LoVo (cell line): ENCODE data around the gene TCL1A.
"Not testable (repeated sequence)": the region's sequence is repeated elsewhere in the genome, so short reads cannot be mapped to it uniquely, and the experiment has no call there.

Experiments used
- DNase-seq: peaks from one replicate; pipeline ENCODE4 v3.0.0-alpha.2; 2016; ENCODE audit warnings: low spot score

The TCL1A gene

DNA sequence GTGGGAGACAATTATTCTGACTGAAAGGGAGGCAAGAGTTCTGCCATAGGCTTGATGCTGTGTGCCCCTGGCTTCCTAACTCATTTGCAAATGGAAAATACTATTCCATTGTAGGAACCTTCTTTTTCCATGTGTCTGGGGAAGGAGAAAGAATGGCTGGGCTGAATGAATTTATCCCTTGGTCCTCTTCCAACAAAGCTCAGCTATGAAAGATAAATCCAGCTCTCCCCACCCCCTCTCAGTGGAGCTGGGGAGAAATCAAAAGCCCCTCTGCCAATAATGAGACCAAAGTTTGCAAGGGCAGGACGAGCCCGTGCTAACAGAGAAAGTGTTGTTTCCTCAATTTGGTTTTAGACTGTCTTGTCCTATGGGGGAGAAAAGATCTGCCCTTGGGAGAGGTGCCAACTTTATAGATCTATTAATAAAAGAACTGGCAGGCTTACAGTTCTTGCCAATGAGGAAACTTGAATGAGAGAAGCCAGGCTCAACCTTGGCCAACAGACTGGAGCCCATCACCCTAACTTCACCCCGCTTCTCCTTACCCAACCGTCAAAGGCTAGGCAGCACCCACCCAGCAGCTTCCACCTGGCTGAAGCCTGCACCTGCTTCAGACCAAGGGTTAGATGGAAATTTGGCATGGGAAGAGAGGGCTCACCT is 36.6 kb downstream of the TCL1A start:
- no peak for DNase-seq

DNA sequence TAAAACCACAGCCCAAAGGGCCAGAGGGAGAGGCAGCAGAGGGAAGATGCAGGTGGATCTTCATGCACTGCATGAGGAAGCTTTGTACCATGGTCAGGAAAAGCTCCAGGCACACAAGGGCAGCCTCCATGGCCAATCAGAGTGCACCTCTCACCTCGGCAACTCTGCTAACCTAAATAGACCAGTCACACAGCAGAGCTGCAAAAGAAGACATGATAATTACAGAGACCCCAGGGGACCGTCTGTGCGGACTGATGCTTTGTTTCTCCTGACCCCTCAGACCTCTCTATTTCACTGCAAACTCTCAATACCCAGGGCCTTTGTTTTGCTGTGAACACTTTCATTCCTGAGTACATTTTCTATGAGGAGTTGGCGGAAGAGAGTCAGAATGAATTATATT is 38.4 kb downstream of the TCL1A start:
- DNase-seq: no peak

DNA sequence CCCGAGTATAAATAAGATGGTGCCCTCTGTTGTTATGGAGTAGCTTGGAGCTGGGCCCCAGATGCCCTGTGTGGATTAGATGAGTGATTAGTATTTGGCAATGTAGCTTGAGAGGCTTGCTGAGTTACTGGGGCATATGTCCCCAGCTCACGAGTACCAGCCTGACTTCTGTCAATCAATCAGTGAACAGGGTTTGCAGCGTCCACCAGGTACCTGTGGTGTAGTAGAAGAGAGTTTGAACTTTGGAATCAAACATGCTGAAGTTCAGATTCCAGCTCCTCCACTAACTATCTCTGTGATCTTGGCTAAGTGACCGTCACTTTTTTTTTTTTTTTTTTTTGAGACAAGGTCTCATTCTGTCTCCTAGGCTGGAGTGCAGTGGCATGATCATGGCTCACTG is 39.3 kb downstream of the TCL1A start:
- no peak for DNase-seq

DNA sequence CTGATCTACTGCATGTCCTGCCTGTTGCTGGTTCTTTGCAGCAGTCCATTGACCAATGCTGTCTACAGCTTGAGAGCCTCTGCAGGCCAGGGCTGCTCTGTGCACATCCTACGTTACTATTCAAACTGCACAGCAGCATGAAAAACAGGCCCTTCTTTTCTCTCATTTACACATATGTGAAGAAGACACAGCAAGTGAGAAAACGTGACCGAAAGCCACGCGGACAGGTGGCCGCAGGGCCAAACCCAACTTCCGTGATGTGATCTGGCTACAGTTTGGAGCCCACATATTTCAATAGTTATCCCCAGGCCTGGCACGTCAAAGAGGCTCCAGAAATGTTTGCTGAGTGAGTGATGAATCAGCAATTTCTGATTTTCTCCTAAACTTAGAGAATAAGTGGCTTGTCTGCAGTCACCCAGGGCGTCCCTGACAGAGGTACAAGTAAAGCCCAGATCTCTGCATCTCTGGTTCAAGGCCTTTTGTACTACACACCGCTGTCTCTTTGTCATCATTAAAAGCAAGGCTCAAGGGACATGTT is 45.6 kb downstream of the TCL1A start:
- DNase-seq: no peak

DNA sequence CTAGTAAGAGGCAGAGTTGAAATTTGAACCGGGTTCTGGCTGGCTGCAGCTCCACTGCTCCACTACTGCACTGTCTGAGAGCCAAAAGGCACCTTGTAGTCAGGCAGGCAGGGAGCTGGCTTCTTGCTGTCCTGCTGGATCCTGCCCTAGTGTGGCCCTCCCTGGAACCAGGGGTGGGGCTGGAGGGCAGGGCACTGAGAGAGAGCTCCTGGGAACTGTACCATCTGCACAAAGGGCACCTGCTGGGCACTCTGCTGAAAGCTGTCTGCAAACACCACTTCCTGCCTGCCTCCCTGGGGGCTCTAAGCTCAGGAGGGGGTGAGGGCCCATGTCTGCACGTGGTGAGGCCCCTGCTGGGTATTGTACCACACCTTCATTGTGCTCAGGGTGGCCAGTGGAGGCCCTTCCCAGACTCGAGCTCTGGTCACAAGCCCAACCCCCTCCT is 46.7 kb downstream of the TCL1A start:
- no peak for DNase-seq

DNA sequence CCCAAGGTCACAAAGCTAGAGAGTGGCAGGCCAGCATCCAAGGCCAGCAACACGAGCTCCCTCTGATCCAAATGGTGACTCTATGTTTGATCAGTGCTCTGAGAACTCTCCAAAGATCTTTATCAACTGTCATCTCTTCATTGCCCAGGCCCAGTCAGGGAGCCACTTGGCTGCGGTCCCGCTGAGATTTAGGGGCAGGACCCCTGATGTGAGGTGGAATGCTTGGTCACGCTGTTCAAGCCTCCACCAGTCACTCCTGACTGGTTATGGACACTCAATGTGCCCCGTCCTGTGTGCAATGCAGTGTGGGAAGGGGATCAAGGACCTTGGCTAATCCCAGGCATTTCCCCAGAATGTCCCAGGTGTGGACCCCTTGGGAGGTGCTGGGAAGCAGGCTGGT is 47.5 kb downstream of the TCL1A start:
- DNase-seq: no peak

DNA sequence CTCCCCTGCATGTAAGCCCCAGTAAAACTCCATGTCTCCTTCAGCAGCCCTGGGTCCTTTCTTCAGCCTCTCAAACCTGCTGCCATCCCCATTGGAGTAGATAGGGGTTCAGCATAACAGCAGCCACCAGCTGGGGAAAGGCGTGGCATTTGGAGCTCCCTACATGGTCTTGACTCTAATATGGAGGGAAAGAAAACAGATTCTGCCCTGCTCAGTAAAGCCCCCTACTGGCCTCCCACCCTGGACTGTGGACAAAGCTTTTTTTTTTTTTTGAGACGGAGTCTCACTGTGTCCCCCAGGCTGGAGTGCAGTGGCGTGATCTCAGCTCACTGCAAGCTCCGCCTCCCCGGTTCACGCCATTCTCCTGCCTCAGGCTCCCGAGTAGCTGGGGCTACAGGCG is 48.4 kb downstream of the TCL1A start:
- not testable (repeated sequence) for DNase-seq

DNA sequence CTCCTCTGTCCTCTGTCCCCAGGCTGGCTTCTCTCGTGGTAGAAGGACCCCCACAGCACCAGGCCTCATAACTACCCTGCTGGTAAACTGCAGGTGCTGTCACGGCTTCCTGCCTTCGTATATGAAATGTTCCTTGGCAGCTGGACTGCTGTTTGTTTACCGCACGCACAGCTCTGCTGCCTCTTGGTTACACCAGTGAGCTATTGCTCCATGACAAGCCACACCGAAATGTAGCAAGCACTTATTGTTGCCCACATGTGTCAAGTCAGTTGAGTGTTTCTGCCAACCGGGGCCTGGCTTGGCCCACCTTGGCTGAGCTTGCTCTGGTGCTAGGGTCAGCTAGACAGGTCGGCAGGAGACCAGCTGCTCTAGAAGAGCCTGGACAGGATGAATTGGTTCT is 49.4 kb downstream of the TCL1A start:
- no peak for DNase-seq

DNA sequence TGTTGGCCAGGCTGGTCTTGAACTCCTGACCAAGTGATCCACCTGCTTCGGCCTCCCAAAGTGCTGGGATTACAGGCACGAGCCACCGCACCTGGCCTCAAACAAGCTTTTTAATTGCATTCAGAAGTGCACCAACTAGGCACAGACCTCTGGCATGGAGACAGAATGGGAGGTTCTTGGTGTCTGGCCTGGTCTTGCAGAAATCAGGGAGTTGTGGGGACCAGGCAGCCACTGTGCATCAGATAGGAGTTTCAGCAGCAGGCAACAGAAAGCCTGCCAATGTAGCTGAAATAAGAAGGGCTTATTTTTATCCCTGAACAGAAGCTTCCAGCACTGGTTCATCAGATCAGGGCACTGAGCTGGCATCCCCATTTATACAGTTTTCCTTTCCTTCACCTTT is 49.9 kb downstream of the TCL1A start:
- no peak for DNase-seq

DNA sequence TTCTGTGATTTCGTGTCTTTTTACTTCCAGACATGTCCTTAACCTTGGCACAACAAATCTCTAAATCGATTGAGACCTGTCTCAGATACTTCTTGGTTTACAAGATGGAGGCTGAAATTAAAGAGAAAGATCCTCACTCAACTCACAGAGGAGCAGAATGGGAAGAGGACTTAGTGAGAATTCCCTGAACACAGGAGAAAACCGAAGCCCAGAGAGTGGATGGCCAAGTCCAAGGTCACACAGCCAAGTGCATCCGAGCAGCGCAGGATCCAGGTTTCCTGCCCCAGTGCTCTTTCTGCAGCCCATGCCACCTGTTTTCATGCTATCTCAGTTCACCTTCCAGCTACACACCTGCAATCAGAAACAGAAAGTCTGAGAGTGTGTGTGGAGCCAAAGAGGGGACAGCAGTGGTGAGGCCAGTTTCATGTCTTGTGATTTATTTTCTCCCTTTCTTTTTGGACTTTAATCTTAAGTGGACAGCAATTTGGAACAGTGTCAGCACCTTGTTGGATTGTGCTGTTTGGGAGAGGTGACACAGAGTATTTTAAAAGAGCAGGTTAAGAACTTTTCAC is 50.6 kb downstream of the TCL1A start:
- no peak for DNase-seq

DNA sequence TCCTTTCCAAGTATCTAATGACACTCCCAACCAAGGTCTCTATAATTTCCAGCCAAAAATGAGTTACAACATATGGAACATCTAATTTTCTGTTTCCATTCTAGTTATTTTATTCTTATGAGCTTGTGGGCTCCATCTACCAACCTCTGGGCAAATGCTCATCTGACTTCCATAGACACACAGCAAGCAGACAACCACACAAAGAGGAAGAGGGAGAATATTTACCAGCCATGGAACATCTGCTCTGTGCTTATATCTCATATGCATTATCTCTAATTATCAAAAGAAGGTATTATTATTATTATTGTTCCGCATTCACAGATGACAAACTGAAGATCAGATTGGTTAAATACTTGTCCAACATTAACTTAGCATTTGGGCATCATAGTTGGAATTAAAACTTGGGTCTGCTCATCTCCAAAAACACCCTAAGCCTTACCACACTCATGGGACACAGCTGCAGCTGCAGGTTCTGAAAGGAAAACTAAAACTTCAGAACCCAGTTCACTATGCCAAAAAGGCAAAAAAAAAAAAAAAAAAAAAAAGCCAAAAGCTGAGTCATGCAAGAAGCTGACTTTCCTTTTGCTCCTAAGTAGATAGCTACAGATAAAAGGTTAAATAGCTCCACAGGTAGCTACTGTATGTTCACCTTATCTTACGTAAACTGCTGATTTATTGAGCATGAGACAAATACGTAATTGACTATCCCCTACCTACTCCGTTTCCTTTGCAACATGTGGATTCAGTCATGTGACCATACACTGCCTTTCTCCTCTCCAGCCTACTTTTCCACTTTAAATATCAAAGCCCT is 51.3 kb downstream of the TCL1A start:
- DNase-seq: no peak

DNA sequence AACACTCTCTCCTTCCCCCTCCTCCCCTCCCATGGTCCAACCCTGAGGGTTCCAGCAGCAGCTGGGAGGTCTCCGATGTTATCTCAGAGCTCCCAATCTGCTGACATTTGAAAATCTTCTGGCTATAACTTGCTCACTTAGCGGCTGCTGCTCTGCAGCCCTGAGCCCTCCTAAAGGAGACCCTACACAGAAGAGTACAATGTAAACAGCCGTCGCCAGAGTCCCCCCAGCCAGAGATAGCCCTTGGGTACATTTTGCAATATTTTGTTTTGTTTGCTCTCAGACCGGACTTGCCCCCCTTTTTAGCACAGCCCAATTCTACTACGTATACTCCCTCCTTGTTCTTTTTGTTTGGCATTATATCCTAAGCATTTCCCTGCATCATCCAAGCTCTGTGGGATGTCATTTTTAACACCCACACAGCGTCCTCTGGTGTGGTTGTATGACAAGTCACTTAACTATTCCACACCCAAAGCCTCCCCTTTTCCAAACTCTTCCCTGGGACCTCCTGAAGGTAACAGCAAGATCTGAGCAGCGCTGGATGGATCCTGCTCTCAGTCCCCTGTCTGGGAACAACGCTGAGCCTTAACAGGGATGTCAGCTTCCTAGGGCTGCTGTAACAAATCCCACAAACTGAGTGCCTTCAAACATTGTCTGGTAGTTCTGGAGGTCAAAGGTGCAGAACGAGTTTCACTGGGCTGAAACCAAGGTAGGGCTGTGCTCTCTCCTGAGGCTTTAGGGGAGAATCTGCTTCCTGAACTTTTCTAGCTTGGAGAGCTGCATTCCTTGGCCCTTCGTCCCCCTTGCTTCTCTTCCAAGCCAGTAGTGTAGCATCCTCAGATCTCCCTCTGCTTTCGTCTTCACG is 53.0 kb downstream of the TCL1A start:
- no peak for DNase-seq

DNA sequence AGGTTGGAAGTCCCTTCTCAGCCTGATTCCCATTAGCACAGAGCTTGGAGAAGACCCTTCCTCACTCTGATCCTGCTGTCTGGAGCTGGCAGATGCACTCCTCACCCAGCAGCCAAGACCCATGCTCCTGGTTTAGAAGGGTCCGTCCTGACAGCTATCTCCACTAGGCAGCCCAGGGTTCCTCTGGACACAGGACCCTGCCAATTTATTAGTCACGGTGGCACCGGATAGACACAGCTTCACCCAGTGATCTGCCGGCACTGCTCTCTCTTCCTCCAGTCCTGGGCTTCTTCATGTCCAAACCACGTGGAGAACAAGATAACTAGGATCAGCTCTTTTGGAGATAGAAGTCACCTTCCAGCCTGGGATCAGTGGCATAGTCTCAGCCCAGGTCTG is 53.9 kb downstream of the TCL1A start:
- DNase-seq: no peak
